Activated effector memory CD4-positive, alpha-beta T cell treated with anti-CD3 and anti-CD28 coated beads, Interleukin-2, amount 50 U/mL, for 16 hours (primary cell): ENCODE results near the gene SH3GLB2.
"Not testable (repeated sequence)": the region's sequence is repeated elsewhere in the genome, so short reads cannot be mapped to it uniquely, and the experiment has no call there.

Experiments
- DNase-seq: peaks from one replicate; pipeline ENCODE4 v3.0.0-alpha.2; 2020

SH3GLB2 gene

GRCh38 chr9:128987805-128988204, 40.3 kb downstream of the SH3GLB2 start:
- no peak for DNase-seq

DNA sequence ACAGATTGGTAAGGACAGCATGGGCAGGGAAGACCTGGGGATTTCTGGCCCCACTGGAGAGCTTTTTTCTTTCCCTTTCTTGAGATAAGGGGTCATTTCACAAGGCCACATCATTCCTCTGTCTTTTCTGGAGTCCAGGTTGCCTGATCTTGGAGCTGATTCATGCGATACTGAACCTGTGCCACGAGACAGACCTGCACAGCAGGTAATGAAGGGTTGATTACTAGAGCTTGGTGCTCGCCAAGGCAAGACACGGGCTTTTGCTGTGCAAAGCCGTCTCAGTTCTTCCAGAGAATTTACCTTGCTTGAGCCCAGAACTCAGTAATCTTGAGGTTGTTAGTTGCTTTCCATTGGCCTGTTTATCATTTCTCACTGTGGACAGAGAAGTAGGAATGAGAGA, 41.5 kb downstream of the SH3GLB2 start:
- DNase-seq = peak; percentile 27

DNA sequence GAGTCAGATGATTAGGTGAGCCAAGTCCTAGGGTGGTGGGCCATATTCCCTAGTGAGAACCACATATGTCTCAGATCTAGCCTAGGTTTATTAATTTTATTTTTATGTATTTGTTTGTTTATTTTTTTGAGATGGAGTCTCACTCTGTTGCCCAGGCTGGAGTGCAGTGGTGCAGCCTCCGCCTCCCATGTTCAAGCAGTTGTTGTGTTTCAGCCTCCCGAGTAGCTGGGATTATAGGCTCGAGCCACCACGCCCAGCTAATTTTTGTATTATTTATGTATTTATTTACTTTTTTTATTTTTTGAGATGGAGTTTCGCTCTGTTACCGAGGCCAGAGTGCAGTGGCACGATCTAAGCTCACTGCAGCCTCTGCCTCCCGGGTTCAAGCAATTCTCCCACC, 44.6 kb downstream of the SH3GLB2 start:
- DNase-seq = no peak

- no peak for DNase-seq
Observed at GRCh38 chr9:128979111-128979510, 49.0 kb downstream of the SH3GLB2 start.

- DNase-seq = no peak
Observed at GRCh38 chr9:128972956-128973355, 55.2 kb downstream of the SH3GLB2 start.

- DNase-seq = no peak
Observed at GRCh38 chr9:128969491-128969890, 58.6 kb downstream of the SH3GLB2 start.

DNA sequence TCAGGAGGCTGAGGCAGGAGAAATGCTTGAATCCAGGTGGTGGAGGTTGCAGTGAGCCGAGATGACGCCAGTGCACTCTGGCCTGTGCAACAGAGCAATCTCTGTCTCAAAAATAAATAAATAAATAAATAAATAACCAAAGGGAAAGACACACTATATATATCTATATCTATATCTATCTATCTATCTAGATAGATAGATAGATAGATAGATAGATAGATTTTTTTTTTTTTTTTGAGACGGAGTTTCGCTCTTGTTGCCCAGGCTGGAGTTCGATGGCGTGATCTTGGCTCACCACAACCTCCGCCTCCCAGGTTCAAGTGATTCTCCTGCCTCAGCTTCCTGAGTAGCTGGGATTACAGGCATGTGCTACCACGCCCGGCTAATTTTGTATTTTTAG, 66.7 kb downstream of the SH3GLB2 start:
- not testable (repeated sequence) for DNase-seq
